ENCODE measurements around the gene GFRAL.

GRCh38 chr6:55438203-55438602, 110.9 kb downstream of the GFRAL start:
- TF ChIP-seq CTCF (conservative IDR thresholded peaks at IDR 0.05; ENCODE audit: low read depth, low read length) (no peak), EZH2 (IDR thresholded peaks at IDR 0.05; ENCODE audit: low read length, unreplicated experiment) (no peak), EZH2phosphoT487 (IDR thresholded peaks at IDR 0.05; ENCODE audit: borderline replicate concordance, low read length) (no peak)

All from PC-3 (cell line).